Brain microvascular endothelial cell (primary cell): ENCODE measurements around the gene MLF1.

Experiments used
- DNase-seq: peaks from one replicate; pipeline ENCODE4 v3.0.0-alpha.2; 2020
- H3K27ac ChIP-seq: fragments of 250-450 bp; sonication (Bioruptor Pico); 2 replicates; pipeline ENCODE4 v1.5.1; 2020; ENCODE audit warnings: mild to moderate bottlenecking, moderate library complexity
- H3K27me3 ChIP-seq: fragments of 250-450 bp; sonication (Bioruptor Pico); replicated peaks from 2 replicates; pipeline ENCODE4 v1.5.1; 2020; ENCODE audit warnings: mild to moderate bottlenecking
- H3K36me3 ChIP-seq: fragments of 250-450 bp; sonication (Bioruptor Pico); replicated peaks from 2 replicates; pipeline ENCODE4 v1.5.1; 2020; ENCODE audit warnings: mild to moderate bottlenecking
- H3K4me3 ChIP-seq: 2 replicates; pipeline ENCODE4 v1.5.1; 2011; ENCODE audit warnings: low read depth, mild to moderate bottlenecking, control low read depth, low read length, moderate library complexity
- in situ Hi-C: cut with HindIII; loops from 2 replicates; pipeline ENCODE4 v1.10.0; 2017; ENCODE audit warnings: low sequenced_read_pairs, low pct_ligation_motif_present
- TF ChIP-seq, protein P1 (sequence below): IDR thresholded peaks from 2 replicates; pipeline ENCODE4 v1.5.1; 2011; ENCODE audit warnings: low read depth, mild to moderate bottlenecking, moderate library complexity, low read length, control low read depth, inconsistent platforms; ENCODE audit errors: missing control alignments

MLF1 gene

DNA sequence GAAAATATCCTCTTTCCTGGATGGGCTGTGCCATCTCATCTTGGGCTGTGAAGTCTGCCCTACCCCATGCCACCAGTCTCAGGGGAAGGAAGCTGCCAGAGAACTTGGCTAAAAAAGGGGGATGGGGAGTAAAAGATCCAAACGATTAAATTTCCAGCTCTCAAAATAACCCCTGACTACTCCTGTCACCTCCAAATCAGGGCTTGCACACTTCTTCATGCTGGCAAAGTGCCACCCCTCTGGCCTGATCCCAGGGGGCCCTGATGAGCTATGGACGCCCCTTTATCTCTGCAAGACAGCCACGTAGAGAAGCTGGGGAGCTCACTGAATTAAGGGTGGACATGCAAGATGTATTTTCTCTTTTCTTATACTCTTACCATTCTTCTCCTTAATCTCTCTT lies 1.2 kb upstream of the MLF1 start:
- no peak for DNase-seq
- no peak overlapping the region for H3K4me3 ChIP-seq
- no peaks in the 10 kb centered on the region for H3K36me3 ChIP-seq
- TF ChIP-seq, protein P1, sequence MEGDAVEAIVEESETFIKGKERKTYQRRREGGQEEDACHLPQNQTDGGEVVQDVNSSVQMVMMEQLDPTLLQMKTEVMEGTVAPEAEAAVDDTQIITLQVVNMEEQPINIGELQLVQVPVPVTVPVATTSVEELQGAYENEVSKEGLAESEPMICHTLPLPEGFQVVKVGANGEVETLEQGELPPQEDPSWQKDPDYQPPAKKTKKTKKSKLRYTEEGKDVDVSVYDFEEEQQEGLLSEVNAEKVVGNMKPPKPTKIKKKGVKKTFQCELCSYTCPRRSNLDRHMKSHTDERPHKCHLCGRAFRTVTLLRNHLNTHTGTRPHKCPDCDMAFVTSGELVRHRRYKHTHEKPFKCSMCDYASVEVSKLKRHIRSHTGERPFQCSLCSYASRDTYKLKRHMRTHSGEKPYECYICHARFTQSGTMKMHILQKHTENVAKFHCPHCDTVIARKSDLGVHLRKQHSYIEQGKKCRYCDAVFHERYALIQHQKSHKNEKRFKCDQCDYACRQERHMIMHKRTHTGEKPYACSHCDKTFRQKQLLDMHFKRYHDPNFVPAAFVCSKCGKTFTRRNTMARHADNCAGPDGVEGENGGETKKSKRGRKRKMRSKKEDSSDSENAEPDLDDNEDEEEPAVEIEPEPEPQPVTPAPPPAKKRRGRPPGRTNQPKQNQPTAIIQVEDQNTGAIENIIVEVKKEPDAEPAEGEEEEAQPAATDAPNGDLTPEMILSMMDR = no peak
- in situ Hi-C loops = no loop called here
- no peak overlapping the region for H3K27ac ChIP-seq
- no peaks in the 10 kb centered on the region for H3K27me3 ChIP-seq

DNA sequence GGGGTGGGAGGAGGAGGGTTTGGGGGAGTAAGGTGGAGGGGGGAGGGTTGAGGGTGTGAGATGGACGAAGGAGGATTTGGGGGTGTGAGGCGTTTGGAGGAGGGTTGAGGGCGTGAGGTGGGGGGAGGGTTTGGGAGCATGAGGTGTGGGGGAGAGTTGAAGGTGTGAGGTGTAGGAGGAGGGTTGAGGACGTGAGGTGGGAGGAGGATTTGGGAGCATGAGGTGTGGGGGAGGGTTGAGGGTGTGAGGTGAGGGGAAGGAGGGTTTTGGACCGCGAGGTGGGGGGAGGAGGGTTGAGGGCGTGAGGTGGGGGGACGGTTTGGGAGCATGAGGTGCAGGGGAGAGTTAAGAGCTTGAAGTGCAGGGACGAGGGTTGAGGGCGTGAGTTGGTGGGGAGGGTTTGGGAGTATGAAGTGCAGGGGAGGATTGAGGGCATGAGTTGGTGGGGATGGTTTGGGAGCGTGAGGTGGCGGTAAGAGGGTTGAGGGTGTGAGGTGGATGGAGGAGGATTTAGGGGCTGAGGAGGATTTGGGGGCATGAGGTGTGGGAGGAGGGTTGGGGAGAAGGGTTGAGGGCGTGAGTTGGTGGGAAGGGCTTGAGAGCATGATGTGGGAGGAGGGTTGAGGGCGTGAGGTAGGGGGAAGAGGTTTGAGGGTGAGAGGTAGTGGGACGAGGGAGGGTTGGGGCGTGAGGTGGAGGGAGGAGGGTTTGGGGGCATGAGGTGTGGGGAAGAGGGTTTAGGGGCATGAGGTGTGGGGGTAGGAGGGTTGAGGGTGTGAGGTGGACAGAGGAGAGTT lies 1.2 kb downstream of the MLF1 start:
- Histone ChIP-seq H3K4me3 (no peak overlapping the region), H3K27ac (no peak overlapping the region), H3K27me3 (no peaks in the 10 kb centered on the region), H3K36me3 (no peaks in the 10 kb centered on the region)
- TF ChIP-seq, protein P1 = no peak
- in situ Hi-C loops = no loop called here
- DNase-seq = no peak

DNA sequence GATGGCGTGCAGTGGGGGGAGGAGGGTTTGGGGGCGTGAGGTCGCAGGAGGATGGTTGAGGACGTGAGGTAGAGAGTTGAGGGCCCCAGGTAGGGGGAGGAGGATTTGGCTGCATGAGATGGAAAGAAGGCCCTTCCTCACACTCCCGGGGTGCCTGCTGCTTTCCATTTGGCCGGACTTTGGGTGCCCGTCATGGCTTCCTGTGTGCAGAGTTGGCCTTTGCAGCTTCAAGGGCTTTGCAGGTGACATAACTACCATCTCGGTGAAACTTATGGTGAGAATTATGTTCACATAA lies 1.7 kb downstream of the MLF1 start:
- H3K36me3 ChIP-seq = no peaks in the 10 kb centered on the region
- in situ Hi-C loops = no loop called here
- no peak overlapping the region for H3K4me3 ChIP-seq
- TF ChIP-seq, protein P1 = no peak
- no peaks in the 10 kb centered on the region for H3K27me3 ChIP-seq
- no peak overlapping the region for H3K27ac ChIP-seq
- DNase-seq = no peak

DNA sequence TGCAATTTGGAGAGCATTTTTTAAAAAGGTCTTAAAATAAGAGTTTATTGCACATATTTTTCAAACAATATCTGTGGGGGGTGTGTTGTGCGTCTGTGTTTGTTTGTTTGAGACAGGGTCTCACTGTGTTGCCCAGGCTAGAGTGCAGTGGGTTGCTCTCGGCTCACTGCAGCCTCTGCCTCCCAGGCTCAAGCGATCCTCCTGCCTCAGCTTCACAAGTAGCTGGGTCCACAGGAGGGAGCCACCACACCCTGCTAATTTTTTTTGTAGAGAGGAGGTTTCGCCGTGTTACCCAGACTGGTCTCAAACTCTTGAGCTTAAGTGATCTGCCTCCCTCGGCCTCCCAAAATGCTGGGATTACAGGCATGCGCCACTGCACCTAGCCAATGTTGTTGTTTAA lies 2.7 kb downstream of the MLF1 start:
- DNase-seq = no peak
- Histone ChIP-seq H3K27ac (no peak overlapping the region), H3K4me3 (no peak overlapping the region), H3K27me3 (no peaks in the 10 kb centered on the region), H3K36me3 (no peaks in the 10 kb centered on the region)
- TF ChIP-seq, protein P1 = peak; percentile 30
- in situ Hi-C loops = no loop called here

DNA sequence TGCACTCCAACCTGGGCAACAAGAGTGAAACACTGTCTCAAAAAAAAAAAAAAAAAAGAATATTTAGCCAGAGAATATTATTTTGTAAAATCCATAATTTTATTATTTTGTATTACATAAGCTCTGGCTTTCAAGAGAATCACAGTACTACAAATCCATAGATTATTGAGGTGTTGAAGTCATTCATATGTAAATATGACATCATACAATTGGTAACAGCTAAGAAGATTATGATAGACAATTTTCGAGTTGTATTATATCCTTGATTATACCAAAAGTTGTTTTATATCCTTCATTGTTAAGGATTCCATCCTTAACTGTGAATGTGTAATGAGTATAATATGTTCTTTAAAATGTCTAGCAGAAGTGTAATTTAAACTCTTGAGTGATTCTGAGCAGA lies 3.7 kb downstream of the MLF1 start:
- Histone ChIP-seq H3K4me3 (no peak overlapping the region), H3K27ac (no peak overlapping the region), H3K27me3 (no peaks in the 10 kb centered on the region), H3K36me3 (no peaks in the 10 kb centered on the region)
- TF ChIP-seq, protein P1 = no peak
- in situ Hi-C loops = no loop called here
- no peak for DNase-seq

DNA sequence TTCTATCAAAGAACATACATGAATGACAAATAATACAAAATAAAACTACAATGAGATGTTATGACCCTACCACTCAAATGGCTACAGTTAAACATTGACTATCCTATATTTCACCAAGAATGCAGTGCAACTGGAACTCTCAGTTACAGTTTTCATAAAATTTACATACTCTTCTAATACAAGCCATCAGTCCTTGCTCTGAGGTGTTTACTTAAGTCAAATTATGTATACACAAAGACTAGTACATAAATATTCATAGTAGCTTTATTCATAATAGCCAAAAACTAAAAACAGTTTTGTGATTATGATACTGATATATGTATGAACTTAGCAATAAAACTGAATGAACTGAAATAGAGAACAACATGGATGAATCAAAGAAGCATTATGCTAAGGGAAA lies 19.2 kb downstream of the MLF1 start:
- DNase-seq = no peak
- in situ Hi-C loops = no loop called here
- TF ChIP-seq, protein P1 = no peak

More for the DNA sequence above, 19.2 kb downstream of the MLF1 start:
- no peaks in the 10 kb centered on the region for H3K27me3 ChIP-seq
- no peak overlapping the region for H3K27ac ChIP-seq
- no peak overlapping the region for H3K4me3 ChIP-seq
- H3K36me3 ChIP-seq = no peaks in the 10 kb centered on the region
